ENCODE measurements around the gene LPCAT1.

DNA sequence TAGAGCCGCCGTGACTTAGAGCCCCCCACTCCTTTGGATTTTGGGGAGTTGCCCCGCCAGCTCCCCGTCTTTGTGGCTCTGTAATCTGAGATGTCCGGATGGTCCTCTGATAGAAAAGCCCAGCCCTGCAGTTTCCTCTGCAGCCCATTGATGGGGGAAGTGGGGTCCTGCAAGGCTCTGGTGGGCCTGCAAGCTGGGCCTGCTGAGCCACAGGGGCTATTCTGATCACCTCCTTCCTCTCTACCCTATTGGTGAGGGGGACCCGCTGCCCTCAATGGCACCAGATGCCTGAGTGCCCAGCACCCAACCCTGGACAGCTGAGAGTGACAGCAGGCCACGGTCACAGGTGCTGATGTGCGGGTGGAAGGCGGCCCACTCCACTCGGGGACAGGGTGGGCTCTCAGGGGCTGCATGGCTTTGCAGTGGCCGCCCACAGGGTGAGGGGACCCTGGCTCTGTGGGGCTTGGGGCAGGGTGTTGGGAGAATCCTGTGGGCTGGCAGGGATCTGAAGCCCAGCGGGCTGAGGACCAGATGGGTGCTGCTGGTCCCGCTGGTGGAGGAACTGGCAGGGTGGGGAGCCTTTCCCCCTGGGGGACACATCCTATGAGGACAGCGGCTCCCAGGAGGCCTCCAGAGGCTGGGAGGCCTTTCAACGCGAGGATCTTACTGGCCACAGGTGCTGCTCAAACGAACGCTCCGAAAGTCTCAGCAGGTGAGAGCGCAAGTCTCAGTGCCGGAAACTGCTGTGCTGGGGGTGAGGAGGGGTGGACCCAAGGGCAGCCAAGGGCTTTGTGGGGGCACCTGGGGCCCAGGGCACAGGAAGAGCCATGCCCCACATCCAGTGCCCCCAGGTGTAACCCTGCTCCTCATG, 30.0 kb upstream of the LPCAT1 start:
- no peak for TF ChIP-seq SUZ12 (IDR thresholded peaks at IDR 0.05; ENCODE audit: extremely low read depth, insufficient read depth, insufficient read length)
- TF ChIP-seq YY1 (IDR thresholded peaks at IDR 0.05; ENCODE audit: insufficient read depth, insufficient read length): no peak
